ENCODE data around the gene KITLG. TPM values are rescaled to one million over a fixed set of nuclear protein-coding genes. Genes with fewer than 3 reads are reported as not detected.

KITLG gene
- total and polyA plus RNA-seq, 2 experiments from 2014 or later: 4.3 to 30.4 TPM

- no peak overlapping the region for H2AFZ ChIP-seq
- TF ChIP-seq EZH2 (IDR thresholded peaks at IDR 0.05; ENCODE audit: borderline replicate concordance) (no peak), EZH2phosphoT487 (IDR thresholded peaks at IDR 0.05; ENCODE audit: low read depth, severe bottlenecking, unreplicated experiment) (no peak), CTCF (IDR thresholded peaks at IDR 0.05; ENCODE audit: poor library complexity) (no peak)
These were observed 10.6 kb upstream of the KITLG start for GRCh38 chr12:88590851-88591250.

GRCh38 chr12:88585077-88585476 lies 4.8 kb upstream of the KITLG start:
- Histone ChIP-seq H3K36me3 (replicated peaks; ENCODE audit: insufficient read depth, low read depth) (no peaks in the 10 kb centered on the region), H2AFZ (no peak overlapping the region), H3K79me2 (no peaks in the 10 kb centered on the region), H3K9me2 (replicated peaks; ENCODE audit: insufficient read depth) (no peaks in the 10 kb centered on the region), H4K20me1 (ENCODE audit: insufficient read depth, poor library complexity, severe bottlenecking) (no peaks in the 10 kb centered on the region), H3K27ac (no peak overlapping the region), H3K27me3 (no peaks in the 10 kb centered on the region), H3K4me3 (no peak overlapping the region), H3K4me1 (ENCODE audit: insufficient read depth) (no peaks in the 10 kb centered on the region), H3K4me2 (no peak overlapping the region), H3K9me3 (ENCODE audit: low read depth) (no peaks in the 10 kb centered on the region)
- 95% methylated on average over 2 of the region's 2 CpGs for WGBS (ENCODE audit: low lambda C conversion rate, missing lambda C conversion rate)
- TF ChIP-seq EZH2phosphoT487 (IDR thresholded peaks at IDR 0.05; ENCODE audit: low read depth, severe bottlenecking, unreplicated experiment) (no peak), EZH2 (IDR thresholded peaks at IDR 0.05; ENCODE audit: borderline replicate concordance) (no peak), CTCF (IDR thresholded peaks at IDR 0.05; ENCODE audit: poor library complexity) (no peak)
- DNase-seq (ENCODE audit: low spot score): no peak

More at GRCh38 chr12:88590851-88591250, 10.6 kb upstream of the KITLG start:
- no peak overlapping the region for H3K27ac ChIP-seq
- no peaks in the 10 kb centered on the region for H3K9me3 ChIP-seq (ENCODE audit: low read depth)
- no peak for DNase-seq (ENCODE audit: low spot score)
- 89% methylated on average over 1 of the region's 1 CpG for WGBS (ENCODE audit: low lambda C conversion rate, missing lambda C conversion rate)
- H3K27me3 ChIP-seq: no peaks in the 10 kb centered on the region
- no peaks in the 10 kb centered on the region for H3K9me2 ChIP-seq (replicated peaks; ENCODE audit: insufficient read depth)
- H3K4me1 ChIP-seq (ENCODE audit: insufficient read depth): no peaks in the 10 kb centered on the region
- no peaks in the 10 kb centered on the region for H4K20me1 ChIP-seq (ENCODE audit: insufficient read depth, poor library complexity, severe bottlenecking)
- no peaks in the 10 kb centered on the region for H3K79me2 ChIP-seq
- H3K4me2 ChIP-seq: no peak overlapping the region
- H3K36me3 ChIP-seq (replicated peaks; ENCODE audit: insufficient read depth, low read depth): no peaks in the 10 kb centered on the region
- H3K4me3 ChIP-seq: no peak overlapping the region

- under 1% methylated on average over 30 of the region's 30 CpGs for WGBS (ENCODE audit: low lambda C conversion rate, missing lambda C conversion rate)
- Histone ChIP-seq H3K4me3 (peak overlapping the region; percentile 87), H3K27me3 (no peaks in the 10 kb centered on the region), H2AFZ (peak overlapping the region; percentile 85), H3K27ac (peak overlapping the region; percentile 64), H3K4me1 (ENCODE audit: insufficient read depth) (peaks cover 7% of the 10 kb centered on the region), H4K20me1 (ENCODE audit: insufficient read depth, poor library complexity, severe bottlenecking) (no peaks in the 10 kb centered on the region), H3K79me2 (peaks cover 38% of the 10 kb centered on the region), H3K4me2 (peak overlapping the region; percentile 87), H3K9me2 (replicated peaks; ENCODE audit: insufficient read depth) (no peaks in the 10 kb centered on the region), H3K36me3 (replicated peaks; ENCODE audit: insufficient read depth, low read depth) (no peaks in the 10 kb centered on the region), H3K9me3 (ENCODE audit: low read depth) (no peaks in the 10 kb centered on the region)
- peak; percentile 54 for DNase-seq (ENCODE audit: low spot score)
- TF ChIP-seq EZH2phosphoT487 (IDR thresholded peaks at IDR 0.05; ENCODE audit: low read depth, severe bottlenecking, unreplicated experiment): no peak
- no peak for TF ChIP-seq CTCF (IDR thresholded peaks at IDR 0.05; ENCODE audit: poor library complexity)
- TF ChIP-seq EZH2 (IDR thresholded peaks at IDR 0.05; ENCODE audit: borderline replicate concordance): no peak
These were observed 645 bp downstream of the KITLG start for GRCh38 chr12:88579601-88580050.

- Histone ChIP-seq H3K4me1 (ENCODE audit: insufficient read depth) (peaks cover 11% of the 10 kb centered on the region), H3K27ac (peak overlapping the region; percentile 64), H4K20me1 (ENCODE audit: insufficient read depth, poor library complexity, severe bottlenecking) (no peaks in the 10 kb centered on the region), H3K27me3 (no peaks in the 10 kb centered on the region), H2AFZ (peak overlapping the region; percentile 85), H3K4me2 (peak overlapping the region; percentile 87), H3K9me3 (ENCODE audit: low read depth) (no peaks in the 10 kb centered on the region), H3K9me2 (replicated peaks; ENCODE audit: insufficient read depth) (no peaks in the 10 kb centered on the region), H3K36me3 (replicated peaks; ENCODE audit: insufficient read depth, low read depth) (no peaks in the 10 kb centered on the region), H3K79me2 (peaks cover 42% of the 10 kb centered on the region), H3K4me3 (peak overlapping the region; percentile 87)
- TF ChIP-seq EZH2 (IDR thresholded peaks at IDR 0.05; ENCODE audit: borderline replicate concordance) (no peak), CTCF (IDR thresholded peaks at IDR 0.05; ENCODE audit: poor library complexity) (peak; percentile 37), EZH2phosphoT487 (IDR thresholded peaks at IDR 0.05; ENCODE audit: low read depth, severe bottlenecking, unreplicated experiment) (no peak)
- 1% methylated on average over 8 of the region's 8 CpGs for WGBS (ENCODE audit: low lambda C conversion rate, missing lambda C conversion rate)
- peak; percentile 53 for DNase-seq (ENCODE audit: low spot score)
These were observed 1.1 kb downstream of the KITLG start for GRCh38 chr12:88579161-88579517.
